Measurements from ENCODE around the gene GPR143.

DNA sequence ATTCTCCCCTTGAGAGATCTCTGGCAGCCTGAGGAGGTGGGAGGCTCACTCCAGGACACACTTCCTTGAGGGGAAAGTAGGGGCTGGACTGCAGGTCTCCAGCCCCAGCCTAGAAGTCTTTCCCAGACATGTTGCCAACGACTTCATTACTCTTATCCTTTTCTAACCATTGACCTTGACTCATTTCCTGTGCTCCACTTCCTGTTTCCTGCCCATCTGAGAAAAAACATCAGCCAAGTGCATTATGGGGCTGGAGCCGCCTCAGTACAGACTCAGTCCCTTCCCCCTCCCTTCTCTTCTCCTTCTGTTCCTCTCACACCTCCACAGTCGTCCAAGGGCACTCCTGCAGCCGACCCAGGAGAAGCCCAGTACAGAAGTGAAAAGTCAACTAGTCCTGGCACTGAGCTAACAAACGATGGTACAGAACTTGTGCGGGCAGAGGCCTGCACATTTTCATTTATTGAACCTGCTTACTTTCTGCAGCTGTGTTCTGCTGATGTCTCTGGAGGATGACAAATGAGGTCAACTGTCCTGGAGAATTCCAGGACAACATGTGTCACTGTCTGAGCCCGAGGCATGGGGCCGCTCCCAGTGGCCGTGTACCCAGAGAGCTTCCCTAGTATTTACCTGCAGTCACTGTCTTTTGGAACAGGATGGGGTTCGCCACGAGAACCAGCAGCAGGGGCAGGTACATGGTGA lies 20.1 kb downstream of the GPR143 start:
- no peak for TF ChIP-seq SRF (IDR thresholded peaks at IDR 0.05; ENCODE audit: low read depth in 2 of 2, low read length in 2 of 2)
- no peak for TF ChIP-seq MYC (IDR thresholded peaks at IDR 0.05; ENCODE audit: insufficient read depth, insufficient read length, insufficient replicate concordance, low read length, severe bottlenecking)
- no peak for TF ChIP-seq BHLHE40 (IDR thresholded peaks at IDR 0.05; ENCODE audit: borderline replicate concordance in 1 of 2, low read depth in 2 of 2, low read length in 1 of 2)
- TF ChIP-seq ZNF274 (IDR thresholded peaks at IDR 0.05; ENCODE audit: insufficient read depth, insufficient read length): no peak

Measured in GM12878 (cell line).